ENCODE measurements around the gene DNHD1.
"Not testable (repeated sequence)": the region's sequence is repeated elsewhere in the genome, so short reads cannot be mapped to it uniquely, and the experiment has no call there.

The DNHD1 gene

DNA sequence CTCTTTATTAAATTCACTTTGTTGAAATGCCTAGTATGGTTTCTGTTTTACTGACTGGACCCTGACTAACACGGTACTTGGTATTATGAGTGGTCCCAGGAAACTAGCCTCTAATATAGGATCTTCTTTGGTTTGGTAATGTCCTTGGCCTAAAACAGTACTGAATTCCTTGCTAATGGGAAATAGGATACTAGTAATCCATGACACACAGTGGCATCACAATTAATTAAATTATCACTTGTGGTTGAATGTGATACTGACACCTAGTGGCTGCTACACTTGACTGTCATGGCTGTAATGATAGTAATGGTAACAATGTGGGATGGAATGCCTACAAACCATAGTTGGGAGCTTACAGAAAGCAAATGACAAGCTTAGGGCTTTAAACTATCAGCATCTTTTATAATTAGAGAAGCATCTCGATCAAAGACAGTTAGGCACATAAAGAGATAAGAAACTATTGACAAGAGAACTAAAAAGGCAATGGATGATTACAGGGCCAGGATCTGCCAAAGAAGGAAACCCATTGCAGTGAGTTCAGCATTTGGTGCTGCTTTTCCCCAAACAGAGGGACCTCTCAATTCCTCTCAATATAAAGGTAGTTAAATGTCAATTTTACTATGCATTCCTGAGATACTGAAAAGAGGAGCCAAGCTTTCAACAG, 8.6 kb downstream of the DNHD1 start:
- H3K4me1 ChIP-seq (ENCODE audit: control insufficient read depth, insufficient read depth, low read length): peaks cover 9% of the 10 kb centered on the region
- no peaks in the 10 kb centered on the region for H3K27me3 ChIP-seq (ENCODE audit: control insufficient read depth, insufficient read depth, low read length)
- H3K9me3 ChIP-seq (replicated peaks; ENCODE audit: low read length): no peaks in the 10 kb centered on the region
- H3K4me2 ChIP-seq (ENCODE audit: low read length): no peak overlapping the region
- peaks cover 7% of the 10 kb centered on the region for H3K36me3 ChIP-seq (ENCODE audit: insufficient read depth, low read length)
- no peak overlapping the region for H3K4me3 ChIP-seq (ENCODE audit: low read length)
- H3K9ac ChIP-seq (ENCODE audit: low read depth, low read length): no peak overlapping the region

DNA sequence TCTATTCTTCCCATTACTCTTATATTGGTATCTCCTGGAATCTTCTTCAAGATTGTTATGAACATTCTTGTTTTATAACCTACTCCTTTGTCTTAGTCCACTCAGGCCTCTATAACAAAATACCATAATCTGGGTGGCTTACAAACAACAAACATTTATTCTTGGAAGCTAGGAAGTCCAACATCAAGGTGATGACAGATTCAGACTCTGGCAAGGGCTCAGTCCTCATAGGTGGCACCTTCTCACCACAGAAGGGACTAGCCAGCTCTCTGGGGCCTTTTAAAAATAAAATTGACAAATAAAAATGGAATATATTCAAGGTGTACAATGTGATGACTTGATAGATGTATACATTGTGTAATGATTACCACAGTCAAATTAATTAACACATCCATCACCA, 19.8 kb downstream of the DNHD1 start:
- Histone ChIP-seq H3K36me3 (ENCODE audit: insufficient read depth, low read length) (peaks cover 4% of the 10 kb centered on the region), H3K9me3 (replicated peaks; ENCODE audit: low read length) (no peaks in the 10 kb centered on the region), H3K4me2 (ENCODE audit: low read length) (no peak overlapping the region), H3K27me3 (ENCODE audit: control insufficient read depth, insufficient read depth, low read length) (no peaks in the 10 kb centered on the region), H3K4me3 (ENCODE audit: low read length) (no peak overlapping the region), H3K4me1 (ENCODE audit: control insufficient read depth, insufficient read depth, low read length) (no peaks in the 10 kb centered on the region), H3K9ac (ENCODE audit: low read depth, low read length) (no peak overlapping the region)

DNA sequence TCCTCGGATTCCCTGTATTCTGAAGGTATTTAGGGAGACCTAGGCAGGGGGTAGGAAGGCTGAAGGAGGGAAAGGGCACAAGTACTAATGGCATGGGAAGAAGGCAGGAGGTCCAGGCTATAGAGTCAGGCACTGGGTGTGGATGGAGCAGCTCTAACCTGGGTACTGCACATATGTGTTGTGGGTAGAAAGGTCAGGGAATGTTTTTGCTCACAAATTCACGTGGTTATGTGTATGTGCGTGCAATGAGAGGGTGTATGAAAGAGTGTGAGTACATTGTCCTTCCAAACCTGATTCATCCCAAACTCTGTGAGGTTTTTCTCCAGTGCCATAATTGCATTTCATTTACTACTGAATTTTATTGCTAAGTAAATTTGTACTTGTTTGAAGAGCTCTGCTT, 23.2 kb downstream of the DNHD1 start:
- no peak overlapping the region for H3K9ac ChIP-seq (ENCODE audit: low read depth, low read length)
- no peak overlapping the region for H3K4me3 ChIP-seq (ENCODE audit: low read length)
- no peaks in the 10 kb centered on the region for H3K27me3 ChIP-seq (ENCODE audit: control insufficient read depth, insufficient read depth, low read length)
- no peaks in the 10 kb centered on the region for H3K9me3 ChIP-seq (replicated peaks; ENCODE audit: low read length)
- H3K4me1 ChIP-seq (ENCODE audit: control insufficient read depth, insufficient read depth, low read length): no peaks in the 10 kb centered on the region
- H3K36me3 ChIP-seq (ENCODE audit: insufficient read depth, low read length): peaks cover 4% of the 10 kb centered on the region
- H3K4me2 ChIP-seq (ENCODE audit: low read length): no peak overlapping the region

DNA sequence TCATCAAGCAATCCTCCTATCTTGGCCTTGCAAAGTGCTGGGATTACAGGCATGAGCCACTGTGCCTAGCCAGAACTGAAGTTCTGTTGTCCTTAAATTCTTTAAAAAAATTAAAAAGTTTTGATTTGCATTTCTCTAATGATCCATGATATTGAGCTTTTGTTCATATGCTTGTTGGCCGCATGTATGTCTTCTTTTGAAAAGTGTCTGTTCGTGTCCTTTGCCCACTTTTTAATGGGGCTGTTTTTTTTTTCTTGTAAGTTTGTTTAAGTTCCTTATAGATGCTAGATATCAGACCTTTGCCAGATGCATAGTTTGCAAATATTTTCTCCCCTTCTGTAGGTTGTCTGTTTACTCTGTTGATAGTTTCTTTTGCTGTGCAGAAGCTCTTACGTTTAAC, 24.9 kb downstream of the DNHD1 start:
- not testable (repeated sequence) for H3K36me3 ChIP-seq (ENCODE audit: insufficient read depth, low read length); H3K4me1 ChIP-seq (ENCODE audit: control insufficient read depth, insufficient read depth, low read length); H3K9ac ChIP-seq (ENCODE audit: low read depth, low read length); H3K4me2 ChIP-seq (ENCODE audit: low read length); H3K4me3 ChIP-seq (ENCODE audit: low read length); H3K9me3 ChIP-seq (replicated peaks; ENCODE audit: low read length); H3K27me3 ChIP-seq (ENCODE audit: control insufficient read depth, insufficient read depth, low read length)

DNA sequence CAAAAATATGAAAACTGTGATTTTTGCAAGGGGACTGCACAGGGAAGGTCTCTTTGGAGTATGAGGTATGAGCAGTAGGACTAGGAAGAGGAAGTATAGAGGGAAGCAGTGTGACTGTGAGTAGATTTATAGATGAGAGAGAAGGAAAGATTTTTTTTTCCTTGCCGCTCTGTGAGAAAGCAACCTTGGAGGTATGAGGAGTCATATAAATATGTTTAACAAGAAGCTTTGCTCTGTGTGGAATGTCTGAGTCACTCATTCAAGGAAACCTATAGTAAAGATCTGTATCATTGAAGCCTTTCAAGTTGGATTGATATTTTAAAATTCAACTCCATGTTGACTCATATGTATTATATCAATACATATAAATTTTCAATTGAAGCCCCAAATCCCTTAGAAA, 26.2 kb downstream of the DNHD1 start:
- peaks cover 4% of the 10 kb centered on the region for H3K36me3 ChIP-seq (ENCODE audit: insufficient read depth, low read length)
- H3K27me3 ChIP-seq (ENCODE audit: control insufficient read depth, insufficient read depth, low read length): no peaks in the 10 kb centered on the region
- H3K4me1 ChIP-seq (ENCODE audit: control insufficient read depth, insufficient read depth, low read length): no peaks in the 10 kb centered on the region
- no peak overlapping the region for H3K4me2 ChIP-seq (ENCODE audit: low read length)
- H3K4me3 ChIP-seq (ENCODE audit: low read length): no peak overlapping the region
- no peak overlapping the region for H3K9ac ChIP-seq (ENCODE audit: low read depth, low read length)
- H3K9me3 ChIP-seq (replicated peaks; ENCODE audit: low read length): no peaks in the 10 kb centered on the region

DNA sequence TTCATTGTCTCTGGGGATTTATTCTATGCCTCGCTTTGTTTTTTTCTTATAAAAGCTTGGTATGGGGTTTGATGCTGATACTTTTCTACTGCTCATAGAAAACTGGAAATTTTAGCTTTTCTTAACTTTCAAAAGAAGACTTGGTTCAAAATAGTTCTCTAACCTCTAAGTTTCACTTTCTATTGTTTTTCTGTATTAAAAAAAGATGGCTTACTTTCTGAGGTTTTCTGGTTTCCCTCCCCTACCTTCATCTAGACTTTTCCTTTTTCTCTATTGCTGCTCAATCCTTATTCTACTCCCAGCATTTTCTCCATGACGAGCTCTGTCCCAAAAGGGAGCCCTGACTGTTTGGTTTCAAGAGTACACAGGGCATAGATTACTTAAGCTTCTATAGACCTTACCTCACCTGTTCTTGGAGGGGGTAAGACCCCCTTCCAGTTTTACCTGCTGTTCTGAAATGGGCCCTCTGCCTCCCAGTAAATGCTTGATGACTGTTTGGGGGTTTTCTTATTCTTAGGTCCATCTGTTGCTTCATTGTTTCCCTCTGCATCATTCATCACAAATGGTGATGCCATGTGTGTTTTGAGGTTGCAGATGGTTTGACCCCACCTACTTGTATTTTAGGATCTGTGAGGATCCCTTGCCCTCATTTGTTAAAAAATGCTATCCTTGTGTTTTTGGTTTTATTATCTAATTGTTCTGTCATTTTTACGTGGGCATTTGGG, 29.5 kb downstream of the DNHD1 start:
- Histone ChIP-seq H3K4me1 (ENCODE audit: control insufficient read depth, insufficient read depth, low read length) (no peaks in the 10 kb centered on the region), H3K4me2 (ENCODE audit: low read length) (no peak overlapping the region), H3K9ac (ENCODE audit: low read depth, low read length) (no peak overlapping the region), H3K9me3 (replicated peaks; ENCODE audit: low read length) (no peaks in the 10 kb centered on the region), H3K36me3 (ENCODE audit: insufficient read depth, low read length) (peaks cover 8% of the 10 kb centered on the region), H3K27me3 (ENCODE audit: control insufficient read depth, insufficient read depth, low read length) (no peaks in the 10 kb centered on the region), H3K4me3 (ENCODE audit: low read length) (no peak overlapping the region)

DNA sequence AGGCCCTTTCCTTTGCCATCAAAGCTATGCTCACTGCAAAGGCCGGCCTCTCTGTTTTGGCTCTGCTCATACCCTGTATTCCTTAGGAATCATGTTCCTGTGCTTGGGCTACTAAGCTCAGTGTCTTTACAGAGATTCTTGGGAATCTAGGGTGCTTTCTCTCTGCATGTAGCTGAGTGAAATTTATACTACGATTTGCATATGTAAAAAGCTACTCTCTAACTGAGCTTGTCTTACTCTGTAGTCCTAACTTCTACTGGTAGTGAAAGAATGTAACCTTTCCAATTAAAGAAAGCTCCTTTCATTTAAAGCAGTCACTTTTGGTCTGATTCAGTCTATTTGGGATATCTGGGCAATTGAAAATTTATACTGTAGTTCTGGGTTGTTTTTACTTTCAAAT, 32.2 kb downstream of the DNHD1 start:
- no peaks in the 10 kb centered on the region for H3K27me3 ChIP-seq (ENCODE audit: control insufficient read depth, insufficient read depth, low read length)
- no peak overlapping the region for H3K4me3 ChIP-seq (ENCODE audit: low read length)
- H3K9me3 ChIP-seq (replicated peaks; ENCODE audit: low read length): no peaks in the 10 kb centered on the region
- no peak overlapping the region for H3K4me2 ChIP-seq (ENCODE audit: low read length)
- no peaks in the 10 kb centered on the region for H3K4me1 ChIP-seq (ENCODE audit: control insufficient read depth, insufficient read depth, low read length)
- H3K9ac ChIP-seq (ENCODE audit: low read depth, low read length): no peak overlapping the region
- H3K36me3 ChIP-seq (ENCODE audit: insufficient read depth, low read length): peaks cover 8% of the 10 kb centered on the region

DNA sequence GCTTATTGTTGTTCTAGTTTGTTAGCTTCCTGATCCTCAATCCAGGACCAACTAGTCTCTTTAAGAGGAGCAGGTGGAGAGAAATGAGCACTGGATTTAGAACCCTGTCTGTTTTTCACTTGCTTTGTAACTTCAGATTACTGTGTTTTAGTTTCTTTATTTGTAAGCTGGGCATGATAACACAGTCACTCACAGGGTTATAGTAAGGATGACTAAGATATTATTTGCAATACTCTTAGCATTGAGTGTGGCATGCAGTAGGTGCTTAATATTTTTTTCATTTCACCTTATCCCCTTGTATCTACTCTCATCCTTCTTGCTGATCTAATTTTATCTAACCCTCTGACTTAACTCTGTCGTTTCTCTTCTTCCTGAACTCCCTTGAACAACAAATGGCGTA, 33.8 kb downstream of the DNHD1 start:
- Histone ChIP-seq H3K4me1 (ENCODE audit: control insufficient read depth, insufficient read depth, low read length) (no peaks in the 10 kb centered on the region), H3K36me3 (ENCODE audit: insufficient read depth, low read length) (peaks cover 8% of the 10 kb centered on the region), H3K9ac (ENCODE audit: low read depth, low read length) (no peak overlapping the region), H3K4me2 (ENCODE audit: low read length) (no peak overlapping the region), H3K9me3 (replicated peaks; ENCODE audit: low read length) (no peaks in the 10 kb centered on the region), H3K4me3 (ENCODE audit: low read length) (no peak overlapping the region), H3K27me3 (ENCODE audit: control insufficient read depth, insufficient read depth, low read length) (no peaks in the 10 kb centered on the region)

DNA sequence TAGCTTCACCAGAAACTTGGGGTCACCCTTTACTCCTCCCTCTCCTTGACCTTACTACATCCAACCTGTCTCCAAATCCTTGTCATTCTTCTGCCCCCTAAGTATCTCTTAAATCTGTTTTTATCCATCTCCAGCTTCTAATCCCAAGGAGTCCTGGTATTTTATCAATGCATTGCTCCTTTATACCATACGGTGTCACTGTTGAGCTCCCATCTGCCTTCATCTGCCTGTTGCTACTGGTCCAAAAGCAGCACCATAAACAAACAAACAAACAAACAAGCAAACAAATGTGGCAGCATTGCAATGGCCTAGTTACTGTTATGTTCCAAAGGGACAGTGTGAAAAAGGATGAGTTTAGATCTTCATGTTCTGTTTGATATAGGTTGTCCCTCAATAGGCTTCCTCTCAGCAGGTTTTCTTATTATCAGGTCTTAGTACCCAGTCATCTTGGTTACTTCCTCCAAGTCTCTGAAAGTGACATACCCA, 34.2 kb downstream of the DNHD1 start:
- Histone ChIP-seq H3K27me3 (ENCODE audit: control insufficient read depth, insufficient read depth, low read length) (no peaks in the 10 kb centered on the region), H3K9ac (ENCODE audit: low read depth, low read length) (no peak overlapping the region), H3K36me3 (ENCODE audit: insufficient read depth, low read length) (peaks cover 8% of the 10 kb centered on the region), H3K4me3 (ENCODE audit: low read length) (no peak overlapping the region), H3K4me1 (ENCODE audit: control insufficient read depth, insufficient read depth, low read length) (no peaks in the 10 kb centered on the region), H3K9me3 (replicated peaks; ENCODE audit: low read length) (no peaks in the 10 kb centered on the region), H3K4me2 (ENCODE audit: low read length) (no peak overlapping the region)

DNA sequence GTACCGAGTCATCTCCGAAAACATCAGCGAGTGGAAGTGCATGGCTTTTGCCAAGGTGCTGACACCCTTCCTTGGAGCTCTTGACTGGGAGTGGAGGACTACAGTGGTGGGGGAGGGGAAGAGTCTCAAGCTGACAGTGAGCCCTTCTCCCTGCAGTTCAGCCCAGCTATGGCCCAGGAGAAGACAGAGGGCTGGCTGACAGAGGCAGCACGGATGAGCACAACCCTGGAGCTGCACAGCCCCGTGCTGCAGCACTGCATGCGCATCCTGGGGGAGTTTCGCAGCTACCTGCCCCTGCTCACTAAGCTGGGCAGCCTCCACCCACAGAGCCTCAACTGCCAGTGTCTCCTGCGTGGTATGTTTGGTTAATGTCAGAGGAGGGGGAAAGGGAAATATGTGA, 41.4 kb downstream of the DNHD1 start:
- Histone ChIP-seq H3K4me2 (ENCODE audit: low read length) (no peak overlapping the region), H3K9me3 (replicated peaks; ENCODE audit: low read length) (no peaks in the 10 kb centered on the region), H3K4me1 (ENCODE audit: control insufficient read depth, insufficient read depth, low read length) (no peaks in the 10 kb centered on the region), H3K27me3 (ENCODE audit: control insufficient read depth, insufficient read depth, low read length) (no peaks in the 10 kb centered on the region), H3K4me3 (ENCODE audit: low read length) (no peak overlapping the region), H3K36me3 (ENCODE audit: insufficient read depth, low read length) (no peaks in the 10 kb centered on the region), H3K9ac (ENCODE audit: low read depth, low read length) (no peak overlapping the region)

DNA sequence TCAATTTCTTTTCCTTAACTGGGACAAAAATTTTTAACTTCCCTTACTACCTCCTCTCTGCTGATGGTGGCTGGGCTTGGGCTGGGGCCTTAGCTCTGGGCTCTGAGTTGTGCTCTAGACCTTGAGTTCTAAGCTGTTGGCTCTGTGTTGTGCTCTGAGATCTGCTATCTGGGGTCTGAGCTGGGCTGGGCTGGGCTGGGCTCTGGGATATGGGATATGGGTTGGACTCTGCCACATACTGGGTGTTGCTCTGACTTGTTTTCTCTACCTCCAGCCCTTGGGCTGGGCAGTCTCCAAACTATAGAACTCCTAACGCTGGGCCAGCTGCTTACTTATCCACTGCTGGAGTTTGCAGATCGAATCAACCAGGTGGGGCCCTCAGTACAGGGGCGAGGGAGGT, 41.9 kb downstream of the DNHD1 start:
- no peaks in the 10 kb centered on the region for H3K36me3 ChIP-seq (ENCODE audit: insufficient read depth, low read length)
- no peak overlapping the region for H3K9ac ChIP-seq (ENCODE audit: low read depth, low read length)
- no peaks in the 10 kb centered on the region for H3K9me3 ChIP-seq (replicated peaks; ENCODE audit: low read length)
- H3K27me3 ChIP-seq (ENCODE audit: control insufficient read depth, insufficient read depth, low read length): no peaks in the 10 kb centered on the region
- H3K4me1 ChIP-seq (ENCODE audit: control insufficient read depth, insufficient read depth, low read length): no peaks in the 10 kb centered on the region
- H3K4me2 ChIP-seq (ENCODE audit: low read length): no peak overlapping the region
- H3K4me3 ChIP-seq (ENCODE audit: low read length): no peak overlapping the region

DNA sequence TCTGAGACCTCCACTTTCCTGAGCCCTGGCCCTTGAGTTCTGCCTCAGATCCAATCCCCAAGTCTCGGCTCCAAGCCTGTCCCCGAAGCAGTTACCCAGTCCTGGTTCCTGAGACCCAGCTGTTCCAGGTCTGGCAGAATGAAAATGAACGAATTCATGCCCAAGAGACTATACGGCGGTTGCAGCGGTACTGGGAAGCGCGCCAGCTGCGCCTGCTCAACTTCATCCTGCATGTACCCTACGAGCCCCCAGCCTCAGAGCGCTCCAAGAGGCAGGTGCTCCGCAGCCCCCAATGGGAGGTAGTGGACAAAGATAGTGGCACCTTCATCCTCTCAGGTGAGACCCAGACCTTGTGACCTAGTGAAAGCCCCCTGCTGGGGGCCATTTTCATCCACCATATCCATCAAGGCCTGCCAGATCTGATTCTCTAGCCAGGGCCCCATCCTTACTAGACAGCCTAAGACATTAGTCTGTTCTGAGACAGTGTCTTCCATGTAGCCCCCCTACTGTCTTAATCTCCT, 42.7 kb downstream of the DNHD1 start:
- no peaks in the 10 kb centered on the region for H3K36me3 ChIP-seq (ENCODE audit: insufficient read depth, low read length)
- no peak overlapping the region for H3K9ac ChIP-seq (ENCODE audit: low read depth, low read length)
- no peaks in the 10 kb centered on the region for H3K4me1 ChIP-seq (ENCODE audit: control insufficient read depth, insufficient read depth, low read length)
- H3K27me3 ChIP-seq (ENCODE audit: control insufficient read depth, insufficient read depth, low read length): no peaks in the 10 kb centered on the region
- H3K9me3 ChIP-seq (replicated peaks; ENCODE audit: low read length): no peaks in the 10 kb centered on the region
- H3K4me2 ChIP-seq (ENCODE audit: low read length): no peak overlapping the region
- H3K4me3 ChIP-seq (ENCODE audit: low read length): no peak overlapping the region
